Activated CD4-positive, alpha-beta T cell treated with anti-CD3 and anti-CD28 coated beads, Interleukin-2, amount 10 ng/mL, durations not matched to agents 7 days and 5 days (primary cell): Measurements from ENCODE around the gene AIDA. TPM values are rescaled to one million over a fixed set of nuclear protein-coding genes. Genes with fewer than 3 reads are reported as not detected.
A peak's percentile ranks its signal among the peaks of the same experiment; 100 is the strongest.

Source experiments
- CTCF ChIA-PET: fragments of 350-600 bp; sonication (Branson Sonifier 250); formaldehyde crosslinking; loops from one replicate; lab custom pipeline; 2021; ENCODE audit warnings: antibody characterized with exemption; lab: Charles Lee
- POLR2A ChIA-PET: fragments of 350-600 bp; sonication (Branson Sonifier 250); formaldehyde crosslinking; loops from one replicate; lab custom pipeline; 2021; ENCODE audit warnings: antibody characterized with exemption; lab: Charles Lee
- DNase-seq: peaks from one replicate; pipeline ENCODE4 v3.0.0-alpha.2; 2020
- H3K27ac Mint-ChIP-seq: one replicate; pipeline ENCODE4 v1.8.0; 2021; ENCODE audit warnings: mild to moderate bottlenecking, moderate library complexity, mixed read lengths
- H3K27me3 Mint-ChIP-seq: one replicate; pipeline ENCODE4 v1.8.0; 2021; ENCODE audit warnings: mixed read lengths
- H3K36me3 Mint-ChIP-seq: one replicate; pipeline ENCODE4 v1.8.0; 2021; ENCODE audit warnings: low read depth, mixed read lengths
- H3K4me1 Mint-ChIP-seq: one replicate; pipeline ENCODE4 v1.8.0; 2021; ENCODE audit warnings: mixed read lengths
- H3K4me3 Mint-ChIP-seq: one replicate; pipeline ENCODE4 v1.8.0; 2021; ENCODE audit warnings: mild to moderate bottlenecking, moderate library complexity, mixed read lengths
- H3K9me3 Mint-ChIP-seq: one replicate; pipeline ENCODE4 v1.8.0; 2021; ENCODE audit warnings: mixed read lengths
- total RNA-seq, 2 experiments: library from RNA; stranded (reverse); gene quantifications; one replicate each; pipeline ENCODE4 v1.2.3, GENCODE V29; 2021

AIDA gene
- total RNA-seq, 2 experiments from 2014 or later: 69.7 to 81.1 TPM

DNA sequence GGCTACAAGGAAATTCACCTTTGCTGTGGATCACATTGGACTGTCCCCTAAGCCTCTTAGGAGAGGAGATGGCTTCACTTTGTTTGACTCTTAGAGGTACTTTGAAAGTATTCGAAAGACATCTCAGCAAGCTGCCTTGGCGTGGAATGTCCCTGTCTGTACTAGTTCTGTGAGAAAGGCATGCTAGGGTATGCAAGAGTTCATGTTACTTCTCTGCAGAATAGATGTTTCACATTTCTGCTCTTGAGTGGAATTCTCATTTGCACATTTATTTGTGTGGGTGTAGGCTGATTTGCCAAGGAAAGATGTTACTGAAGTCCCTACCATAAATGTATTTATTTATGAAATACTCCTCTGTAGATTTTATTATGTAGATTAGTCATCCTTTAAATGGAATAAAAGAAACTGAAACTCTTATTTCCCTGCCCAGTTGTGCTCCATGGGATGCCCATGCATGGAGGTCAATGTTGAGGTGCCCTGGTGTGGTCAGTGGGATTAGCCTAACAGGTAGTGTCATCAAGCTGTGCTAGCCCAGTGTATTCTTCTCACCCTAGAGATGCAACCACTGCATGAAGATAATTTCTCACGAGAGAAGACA, 80.6 kb downstream of the AIDA start:
- no peak overlapping the region for H3K4me3 Mint-ChIP-seq
- CTCF ChIA-PET: interaction anchor here (1.1 kb wide), 1 partner anchor 12 kb away, joined by 3 read pairs; no protein-coding TSS in a partner anchor
- no peak for DNase-seq
- POLR2A ChIA-PET: no interaction called here
- H3K4me1 Mint-ChIP-seq: peaks cover 13% of the 10 kb centered on the region
- peaks cover 45% of the 10 kb centered on the region for H3K36me3 Mint-ChIP-seq
- H3K27ac Mint-ChIP-seq: no peak overlapping the region
- no peaks in the 10 kb centered on the region for H3K9me3 Mint-ChIP-seq
- no peaks in the 10 kb centered on the region for H3K27me3 Mint-ChIP-seq

DNA sequence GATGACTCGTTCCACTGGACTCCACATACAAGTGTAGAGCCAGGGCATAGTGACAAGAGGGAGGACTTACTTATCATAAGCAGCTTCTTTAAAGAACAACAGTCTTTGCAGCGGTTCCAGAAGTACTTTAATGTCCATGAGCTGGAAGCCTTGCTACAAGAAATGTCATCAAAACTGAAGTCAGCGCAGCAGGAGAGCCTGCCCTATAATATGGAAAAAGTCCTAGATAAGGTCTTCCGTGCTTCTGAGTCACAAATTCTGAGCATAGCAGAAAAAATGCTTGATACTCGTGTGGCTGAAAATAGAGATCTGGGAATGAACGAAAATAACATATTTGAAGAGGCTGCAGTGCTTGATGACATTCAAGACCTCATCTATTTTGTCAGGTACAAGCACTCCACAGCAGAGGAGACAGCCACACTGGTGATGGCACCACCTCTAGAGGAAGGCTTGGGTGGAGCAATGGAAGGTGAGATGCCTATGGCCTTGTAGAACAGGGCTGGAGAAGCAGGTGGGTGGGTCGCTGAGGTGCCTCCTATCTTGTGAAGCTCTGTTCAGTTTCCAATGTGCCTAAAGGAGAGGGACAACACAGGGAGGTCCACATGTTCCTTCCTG, 82.3 kb downstream of the AIDA start:
- Mint-ChIP-seq H3K4me1 (peaks cover 13% of the 10 kb centered on the region), H3K4me3 (no peak overlapping the region), H3K27me3 (no peaks in the 10 kb centered on the region), H3K27ac (no peak overlapping the region), H3K36me3 (peaks cover 50% of the 10 kb centered on the region), H3K9me3 (no peaks in the 10 kb centered on the region)
- DNase-seq: no peak
- POLR2A ChIA-PET: no interaction called here
- CTCF ChIA-PET: no interaction called here

DNA sequence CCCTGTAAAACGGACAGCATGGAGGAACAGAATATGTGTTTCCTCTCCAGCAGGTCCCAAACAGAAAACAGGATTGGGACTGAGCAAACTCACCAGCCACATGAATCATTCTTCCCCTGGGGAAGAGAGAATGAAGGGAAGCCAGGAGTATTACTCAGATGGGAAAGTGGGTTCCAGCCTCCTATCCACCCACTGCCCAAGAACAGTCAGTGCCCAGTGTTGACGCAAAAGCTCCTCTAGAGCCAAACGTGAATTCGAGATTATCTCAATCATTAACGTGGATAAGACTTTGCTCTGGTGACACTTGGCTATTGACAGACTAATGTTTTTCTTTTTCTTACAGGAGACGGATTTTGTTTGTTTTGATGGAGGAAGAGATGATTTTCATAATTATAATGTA, 85.1 kb downstream of the AIDA start:
- peaks cover 51% of the 10 kb centered on the region for H3K36me3 Mint-ChIP-seq
- no peak overlapping the region for H3K27ac Mint-ChIP-seq
- ChIA-PET POLR2A (no interaction called here), CTCF (interaction anchor here (1.4 to 1.5 kb wide), 2 partner anchors 9 to 19 kb away, joined by 3 read pairs; no protein-coding TSS in a partner anchor)
- no peak overlapping the region for H3K4me3 Mint-ChIP-seq
- no peaks in the 10 kb centered on the region for H3K4me1 Mint-ChIP-seq
- no peak for DNase-seq
- no peaks in the 10 kb centered on the region for H3K9me3 Mint-ChIP-seq
- H3K27me3 Mint-ChIP-seq: no peaks in the 10 kb centered on the region

DNA sequence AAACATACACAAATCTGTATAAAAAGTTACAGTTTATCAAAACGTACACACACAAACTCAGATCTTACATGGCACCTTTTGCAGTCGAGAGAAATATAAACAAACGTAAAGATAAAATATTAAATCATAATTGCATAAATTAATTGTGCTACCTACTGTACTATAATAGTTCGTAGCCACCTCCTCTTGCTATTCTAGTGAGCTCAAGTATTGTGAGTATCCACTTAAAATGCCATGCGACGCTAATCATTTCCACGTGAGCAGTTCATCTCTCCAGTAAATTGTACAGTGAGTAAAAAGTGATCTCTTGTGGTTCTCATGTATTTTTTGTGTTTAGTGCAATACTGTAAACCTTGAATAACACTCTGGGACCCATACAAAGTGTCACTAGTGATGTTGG, 88.1 kb downstream of the AIDA start:
- Mint-ChIP-seq H3K4me3 (no peak overlapping the region), H3K27me3 (no peaks in the 10 kb centered on the region), H3K4me1 (peaks cover 14% of the 10 kb centered on the region), H3K9me3 (no peaks in the 10 kb centered on the region), H3K36me3 (peaks cover 47% of the 10 kb centered on the region), H3K27ac (no peak overlapping the region)
- CTCF ChIA-PET: interaction anchor here (0.7 kb wide), 1 partner anchor 7 kb away, joined by 3 read pairs; no protein-coding TSS in a partner anchor
- POLR2A ChIA-PET: no interaction called here
- DNase-seq: no peak

DNA sequence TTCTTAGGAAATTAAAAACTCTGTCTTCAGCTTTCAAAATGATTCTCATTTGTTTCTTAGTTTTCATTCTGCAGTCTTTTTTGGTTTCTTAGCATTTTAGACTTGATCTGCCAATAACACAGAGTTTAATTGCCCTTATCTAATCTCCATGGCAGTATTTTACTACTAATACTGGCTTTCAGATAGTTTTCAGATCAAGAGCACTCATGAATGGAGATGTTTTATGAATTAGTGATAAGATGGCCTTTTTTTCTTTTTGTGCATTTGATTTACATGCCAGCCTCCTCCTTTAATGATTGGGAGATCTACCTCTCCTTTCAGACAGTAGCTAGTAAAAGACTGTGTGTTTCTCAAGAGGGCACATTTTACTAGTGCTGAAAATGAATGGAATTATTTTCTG, 88.8 kb downstream of the AIDA start:
- POLR2A ChIA-PET: no interaction called here
- Mint-ChIP-seq H3K4me3 (no peak overlapping the region), H3K9me3 (no peaks in the 10 kb centered on the region), H3K27ac (no peak overlapping the region), H3K4me1 (peaks cover 18% of the 10 kb centered on the region), H3K36me3 (peaks cover 42% of the 10 kb centered on the region), H3K27me3 (no peaks in the 10 kb centered on the region)
- CTCF ChIA-PET: no interaction called here
- DNase-seq: no peak

DNA sequence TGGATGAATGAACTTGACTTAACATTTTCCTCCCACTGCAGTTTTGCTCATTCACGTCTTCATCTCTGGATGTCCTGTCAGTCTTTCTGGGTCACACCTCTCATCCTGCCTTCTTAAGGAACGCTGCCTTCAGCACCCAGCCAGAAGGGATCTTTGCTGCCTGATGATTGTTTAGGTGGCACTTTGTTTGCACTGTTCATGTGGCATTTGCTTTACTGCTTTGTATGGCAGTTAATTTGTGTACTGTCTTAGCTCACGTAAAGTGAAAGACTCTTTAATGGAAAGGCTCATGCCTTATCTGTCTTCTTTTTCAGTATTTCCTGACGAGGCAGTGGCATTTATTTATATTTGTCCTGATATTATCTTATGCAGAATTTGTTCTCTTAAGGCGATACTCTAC, 89.5 kb downstream of the AIDA start:
- Mint-ChIP-seq H3K9me3 (no peaks in the 10 kb centered on the region), H3K27ac (no peak overlapping the region), H3K4me1 (peaks cover 18% of the 10 kb centered on the region), H3K36me3 (peaks cover 35% of the 10 kb centered on the region), H3K4me3 (no peak overlapping the region), H3K27me3 (no peaks in the 10 kb centered on the region)
- ChIA-PET CTCF (no interaction called here), POLR2A (no interaction called here)
- DNase-seq: no peak

DNA sequence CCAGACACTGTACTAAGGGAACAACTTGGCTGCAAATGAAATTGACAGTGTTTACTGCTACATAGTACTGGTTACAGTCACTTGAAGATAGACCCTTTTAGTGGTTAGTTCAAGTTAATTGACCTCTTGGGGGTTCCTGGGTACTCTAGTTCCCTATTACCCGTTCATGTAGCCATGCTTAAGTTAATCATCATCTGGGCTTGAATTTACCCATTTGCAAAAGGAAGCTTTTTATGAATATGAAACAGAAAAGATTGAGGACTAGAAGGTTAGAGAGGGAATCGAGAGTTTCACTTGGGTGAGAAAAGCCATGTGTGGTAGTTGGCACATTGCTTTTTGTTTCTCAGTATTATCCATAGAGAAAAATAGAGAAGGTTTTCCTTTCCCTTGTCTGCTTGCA, 91.7 kb downstream of the AIDA start:
- Mint-ChIP-seq H3K9me3 (no peaks in the 10 kb centered on the region), H3K4me3 (no peak overlapping the region), H3K27ac (no peak overlapping the region), H3K27me3 (peaks cover 6% of the 10 kb centered on the region), H3K4me1 (peaks cover 25% of the 10 kb centered on the region), H3K36me3 (peaks cover 18% of the 10 kb centered on the region)
- no peak for DNase-seq
- POLR2A ChIA-PET: no interaction called here
- CTCF ChIA-PET: interaction anchor here (1.4 to 1.7 kb wide), 2 partner anchors 12 to 14 kb away, joined by 3 to 5 read pairs; no protein-coding TSS in a partner anchor

GRCh38 chr1:222618880-222619596, 93.3 kb downstream of the AIDA start:
- DNase-seq: peak; percentile 16
- peaks cover 25% of the 10 kb centered on the region for H3K4me1 Mint-ChIP-seq
- peaks cover 14% of the 10 kb centered on the region for H3K36me3 Mint-ChIP-seq
- peaks cover 16% of the 10 kb centered on the region for H3K27me3 Mint-ChIP-seq
- CTCF ChIA-PET: interaction anchor here (0.6 to 1.7 kb wide), 6 partner anchors 10 to 154 kb away, joined by 3 to 5 read pairs (median 3); no protein-coding TSS in a partner anchor
- H3K9me3 Mint-ChIP-seq: no peaks in the 10 kb centered on the region
- peak overlapping the region; percentile 81 for H3K4me3 Mint-ChIP-seq
- POLR2A ChIA-PET: no interaction called here
- H3K27ac Mint-ChIP-seq: peak overlapping the region; percentile 84

Other genes with a start within 250 kb of the AIDA start
- under 1 TPM; 0.10 to 0.33 TPM for gene HHIPL2, start 164.4 kb downstream of the AIDA start, total RNA-seq
- gene TAF1A, start 122.6 kb downstream of the AIDA start, total RNA-seq: 10 to 100 TPM in 1 of 2 experiments, 1 to 10 TPM in 1; 10.0 to 10.6 TPM
- gene MIA3, start 94.4 kb downstream of the AIDA start, total RNA-seq: 10 to 100 TPM; 51.1 to 67.9 TPM
- 10 to 100 TPM; 55.5 to 64.1 TPM for gene BROX, start 73 bp upstream of the AIDA start, total RNA-seq
- under 1 TPM in 1 of 2 experiments, not detected in 1; 0.60 TPM for gene FAM177B, start 24.7 kb upstream of the AIDA start, total RNA-seq
- 1 to 10 TPM; 2.3 to 2.9 TPM for gene DISP1, start 102.5 kb upstream of the AIDA start, total RNA-seq